HepG2 (cell line): Measurements from ENCODE around the gene TYMP. TPM values are rescaled to one million over a fixed set of nuclear protein-coding genes. Genes with fewer than 3 reads are reported as not detected.
A peak's percentile ranks its signal among the peaks of the same experiment; 100 is the strongest.

Experiments
- ATAC-seq: fragments of 200-7000 bp; cut with Tn5 transposase; 3 replicates; pipeline ENCODE4 v1.9.1; 2020; ENCODE audit warnings: mild to moderate bottlenecking, moderate library complexity
- BruUV-seq: library from RNA; stranded (reverse); fragments of 400-500 nt; replicated peaks from 2 replicates; lab custom pipeline; 2021; lab: Mats Ljungman, UMichigan
- CTCF ChIA-PET: fragments of 300-600 bp; formaldehyde crosslinking; extraction: SDS; loops from one replicate; lab custom pipeline; 2021; ENCODE audit warnings: low total read pairs, inconsistent platforms, low intra/inter-chr PET ratio; lab: Yijun Ruan, JAX
- POLR2A ChIA-PET: fragments of 350-600 bp; sonication (Branson Sonifier 250); formaldehyde crosslinking; loops from one replicate; lab custom pipeline; 2020; ENCODE audit warnings: antibody characterized with exemption, inconsistent platforms; lab: Yijun Ruan, JAX
- DNase-seq: peaks from one replicate; pipeline ENCODE4 v3.0.0-alpha.2; 2015; ENCODE audit warnings: low spot score
- FAIRE-seq: peaks from 3 replicates; lab custom pipeline; 2011; peaks lifted over from hg19 to GRCh38; lab: Jason Lieb, UNC
- H2AFZ ChIP-seq: one replicate; pipeline ENCODE4 v1.6.1; 2011; ENCODE audit warnings: low read length, inconsistent platforms
- H3K27ac ChIP-seq: fragments of 300-600 bp; 3 replicates; pipeline ENCODE4 v1.8.0; 2011; ENCODE audit warnings: mixed run types, mild to moderate bottlenecking, mixed read lengths, low read length, inconsistent platforms; ENCODE audit not compliant: insufficient read depth; ENCODE audit errors: extremely low read length
- H3K27me3 ChIP-seq, 2 experiments: fragments of 200-600 bp in 1 of 2; 2 replicates in 1 of 2; 3 replicates in 1 of 2; pipeline versions ENCODE4 v1.6.0 to v1.8.0; 2011; ENCODE audit warnings: low read length in 2 of 2, mild to moderate bottlenecking in 2 of 2, moderate library complexity in 2 of 2, inconsistent platforms in 1 of 2; ENCODE audit not compliant: insufficient read depth in 2 of 2, control insufficient read depth in 1 of 2
- H3K36me3 ChIP-seq, 2 experiments: fragments of 200-600 bp in 1 of 2; replicated peaks in 1 of 2; 2 replicates in 1 of 2; 3 replicates in 1 of 2; pipeline versions ENCODE4 v1.5.1 to v1.8.0; 2011; ENCODE audit warnings: low read length in 2 of 2, inconsistent platforms in 1 of 2; ENCODE audit not compliant: insufficient read depth in 2 of 2, control insufficient read depth in 1 of 2
- H3K4me1 ChIP-seq: 2 replicates; pipeline ENCODE4 v1.5.1; 2012; ENCODE audit warnings: low read length, inconsistent platforms; ENCODE audit not compliant: insufficient read depth
- H3K4me2 ChIP-seq: 2 replicates; pipeline ENCODE4 v1.6.0; 2011; ENCODE audit warnings: low read depth, low read length, inconsistent platforms
- H3K4me3 ChIP-seq, 3 experiments: fragments of 200-600 bp in 1 of 3; sonication (generic), shearing (Covaris generic) in 1 of 3; replicated peaks in 1 of 3; 2 replicates each; pipeline ENCODE4 v1.5.1; 2011 to 2016; ENCODE audit warnings: low read length in 3 of 3, inconsistent platforms in 2 of 3, low read depth in 2 of 3, mild to moderate bottlenecking in 2 of 3, control low read depth in 1 of 3, mixed read lengths in 1 of 3; ENCODE audit not compliant: insufficient read depth in 1 of 3
- H3K79me2 ChIP-seq: one replicate; pipeline ENCODE4 v1.6.1; 2011; ENCODE audit warnings: low read length, inconsistent platforms; ENCODE audit not compliant: insufficient read depth
- H3K9ac ChIP-seq: 2 replicates; pipeline ENCODE4 v1.6.0; 2011; ENCODE audit warnings: mild to moderate bottlenecking, low read depth, low read length, inconsistent platforms; ENCODE audit not compliant: insufficient read depth
- H3K9me3 ChIP-seq: 2 replicates; pipeline ENCODE4 v1.5.1; 2012; ENCODE audit warnings: mild to moderate bottlenecking, low read length
- H4K20me1 ChIP-seq: 2 replicates; pipeline ENCODE4 v1.6.0; 2011; ENCODE audit warnings: inconsistent platforms, mild to moderate bottlenecking, low read length, moderate library complexity; ENCODE audit not compliant: insufficient read depth
- ATF1 ChIP-seq: IDR thresholded peaks from 2 replicates; pipeline ENCODE4 v1.6.1; 2016; ENCODE audit warnings: mild to moderate bottlenecking, control low read depth
- E2F5 ChIP-seq: sonication (generic); formaldehyde crosslinking; conservative IDR thresholded peaks from 2 replicates; pipeline ENCODE4 v1.4.0; 2020; ENCODE audit warnings: missing genetic modification reagents
- JUND ChIP-seq: sonication (generic); formaldehyde crosslinking; IDR thresholded peaks from 2 replicates; pipeline ENCODE4 v1.8.0; 2022; ENCODE audit warnings: mild to moderate bottlenecking, missing genetic modification reagents
- SAFB2 ChIP-seq: sonication (generic); formaldehyde crosslinking; IDR thresholded peaks from 2 replicates; pipeline ENCODE4 v1.5.1; 2020; ENCODE audit warnings: missing genetic modification reagents, low read depth, mild to moderate bottlenecking, borderline replicate concordance
- THAP7 ChIP-seq: sonication (generic); formaldehyde crosslinking; IDR thresholded peaks from 2 replicates; pipeline ENCODE4 v1.8.1; 2023; ENCODE audit warnings: mild to moderate bottlenecking, missing genetic modification reagents
- THAP9 ChIP-seq: sonication (generic); formaldehyde crosslinking; IDR thresholded peaks from 2 replicates; pipeline ENCODE4; 2020; ENCODE audit warnings: missing genetic modification reagents, mild to moderate bottlenecking, borderline replicate concordance
- TIGD3 ChIP-seq: sonication (generic); formaldehyde crosslinking; IDR thresholded peaks from 2 replicates; pipeline ENCODE4 v1.5.1; 2020; ENCODE audit warnings: mild to moderate bottlenecking, missing genetic modification reagents, borderline replicate concordance
- UBTF ChIP-seq: sonication (generic); formaldehyde crosslinking; IDR thresholded peaks from 2 replicates; pipeline ENCODE4 v1.4.0; 2020; ENCODE audit warnings: mild to moderate bottlenecking, missing genetic modification reagents
- YEATS4 ChIP-seq: sonication (generic); formaldehyde crosslinking; IDR thresholded peaks from 2 replicates; pipeline ENCODE4 v1.4.0; 2020; ENCODE audit warnings: missing genetic modification reagents, borderline replicate concordance
- ZMYM4 ChIP-seq: sonication (generic); formaldehyde crosslinking; IDR thresholded peaks from 2 replicates; pipeline ENCODE4 v1.8.1; 2023; ENCODE audit warnings: mild to moderate bottlenecking, missing genetic modification reagents
- ZNF18 ChIP-seq: sonication (generic); formaldehyde crosslinking; IDR thresholded peaks from 2 replicates; pipeline ENCODE4 v1.8.0; 2022; ENCODE audit warnings: mild to moderate bottlenecking, missing genetic modification reagents; ENCODE audit not compliant: insufficient replicate concordance
- WGBS: methylation state at CpG from one replicate; pipeline ENCODE4 v1.1.6; 2017; ENCODE audit warnings: low lambda C conversion rate; 5-methylcytosine and 5-hydroxymethylcytosine counted together
- in situ Hi-C: cut with HindIII; loops from 2 replicates; pipeline ENCODE4 v1.10.0; 2017; ENCODE audit warnings: low pct_unique_long_range_greater_than_20kb; ENCODE audit not compliant: extremely low pct_ligation_motif_present
- intact Hi-C: fragments of 100-400 bp; cut with micrococcal nuclease; formaldehyde crosslinking; loops from one replicate; pipeline ENCODE4 v1.10.0; 2022; ENCODE audit not compliant: unreplicated experiment
- polyA plus RNA-seq, 8 experiments: library from polyadenylated mRNA; depleted of rRNA in 3 of 8; stranded (reverse) in 7 of 8; unstranded in 1 of 8; fragments of >200 nt; fragmentation: Illumina TruSeq in 4 of 8; extraction: Trizol in 4 of 8; gene quantifications; 2 replicates each; pipeline versions ENCODE4 v1.2.1 to v1.2.3, GENCODE V29; 2011 to 2016; ENCODE audit warnings: low read depth in 4 of 8, missing spikeins in 1 of 8, mixed read lengths in 1 of 8; ENCODE audit not compliant: insufficient read depth in 1 of 8
- total RNA-seq, 5 experiments: library from RNA; depleted of rRNA; stranded (reverse); fragments of >200 nt; fragmentation: Illumina TruSeq; extraction: Trizol; gene quantifications; 2 replicates each; pipeline ENCODE4 v1.2.3, GENCODE V29; 2016; ENCODE audit warnings: low read depth in 1 of 5

Gene TYMP
- total and polyA plus RNA-seq, 2 of the 13 experiments (the other 11 are each of a cell fraction or from before 2014, with no cell fraction given) = 3.9 to 4.3 TPM

GRCh38 chr22:50506611-50507420, 23.0 kb downstream of the TYMP start:
- BruUV-seq = TSS peak; percentile 76
- peak overlapping the region; percentile 90 for H3K9ac ChIP-seq
- peak overlapping the region; percentile 68 for H3K27ac ChIP-seq
- no peaks in the 10 kb centered on the region for H3K9me3 ChIP-seq
- ChIA-PET POLR2A (interaction anchor here (1.3 to 3.9 kb wide), 5 partner anchors 9 to 263 kb away, joined by 4 to 97 read pairs (median 12); partner anchors contain the start of gene SCO2), CTCF (no interaction called here)
- no peak overlapping the region for H2AFZ ChIP-seq
- 45% methylated on average over 6 of the region's 21 CpGs for WGBS
- ATAC-seq = peak; percentile 66
- H3K27me3 ChIP-seq = no peaks in the 10 kb centered on the region; a peak in 1 of 5 replicates
- no peak for DNase-seq
- peaks cover 31% of the 10 kb centered on the region for H3K79me2 ChIP-seq
- peak overlapping the region; percentile 86 for H3K4me2 ChIP-seq
- in situ Hi-C loops = no loop called here
- no peaks in the 10 kb centered on the region for H4K20me1 ChIP-seq
- intact Hi-C loops = no loop called here
- FAIRE-seq = no peak
- peaks cover 2 to 10% of the 10 kb centered on the region in 2 experiments; a peak in 1 of 5 replicates for H3K36me3 ChIP-seq
- peak overlapping the region; percentile 90 to 99 (median 93) for H3K4me3 ChIP-seq
- peaks cover 19% of the 10 kb centered on the region for H3K4me1 ChIP-seq
- TF ChIP-seq UBTF = peak; percentile 58; the same call in 1 of the 2 replicates
- TF ChIP-seq SAFB2 (CRISPR knock-in tag) = no peak
- peak; percentile 67; the same call in 1 of the 2 replicates for TF ChIP-seq THAP9 (CRISPR knock-in tag)
- no peak for TF ChIP-seq E2F5 (CRISPR knock-in tag)
- TF ChIP-seq THAP7 (CRISPR knock-in tag) = no peak
- 0 out of 2 replicates have a peak, but pooled peaks have one; percentile 13 for TF ChIP-seq JUND (CRISPR knock-in tag)
- TF ChIP-seq ATF1 (CRISPR knock-in tag) = no peak
- TF ChIP-seq ZNF18 (CRISPR knock-in tag) = peak; percentile 51
- TF ChIP-seq TIGD3 = peak; percentile 66; the same call in 1 of the 2 replicates
- TF ChIP-seq YEATS4 (CRISPR knock-in tag) = peak; percentile 41
- TF ChIP-seq ZMYM4 (CRISPR knock-in tag) = no peak
